ENCODE results near the gene CHST2. TPM values are rescaled to one million over a fixed set of nuclear protein-coding genes. Genes with fewer than 3 reads are reported as not detected.

Gene CHST2
- total RNA-seq, 4 donors from 2014 or later = 2.8 to 20.6 (median 7.9) TPM

GRCh38 chr3:143166376-143166775 is 46.8 kb downstream of the CHST2 start:
- no peak for TF ChIP-seq CTCF (IDR thresholded peaks at IDR 0.05)
- TF ChIP-seq POLR2A (IDR thresholded peaks at IDR 0.05) = no peak

GRCh38 chr3:143167969-143168854 is 48.6 kb downstream of the CHST2 start:
- no peak for DNase-seq
- Histone ChIP-seq H3K36me3 (no peaks in the 10 kb centered on the region), H3K9me3 (peaks cover 0 to 2% (median 0%) of the 10 kb centered on the region in 4 donors), H3K4me1 (peaks cover 0 to 7% (median 4%) of the 10 kb centered on the region in 4 donors), H3K27me3 (no peaks in the 10 kb centered on the region), H3K27ac (no peak overlapping the region), H3K4me3 (no peak overlapping the region)
- no peak for TF ChIP-seq POLR2A (IDR thresholded peaks at IDR 0.05)
- TF ChIP-seq CTCF (IDR thresholded peaks at IDR 0.05) = no peak

More at GRCh38 chr3:143166376-143166775, 46.8 kb downstream of the CHST2 start:
- DNase-seq = no peak
- Histone ChIP-seq H3K4me3 (no peak overlapping the region), H3K4me1 (peaks cover 0 to 7% (median 2%) of the 10 kb centered on the region in 4 donors), H3K36me3 (no peaks in the 10 kb centered on the region), H3K27me3 (no peaks in the 10 kb centered on the region), H3K27ac (no peak overlapping the region), H3K9me3 (no peaks in the 10 kb centered on the region)

GRCh38 chr3:143168855-143169192 is 49.3 kb downstream of the CHST2 start:
- peaks cover 0 to 3% (median 0%) of the 10 kb centered on the region in 4 donors for H3K9me3 ChIP-seq
- no peak for DNase-seq
- H3K27me3 ChIP-seq = no peaks in the 10 kb centered on the region
- peak overlapping the region in 1 of 4 donors; percentile 60 for H3K27ac ChIP-seq
- no peaks in the 10 kb centered on the region for H3K36me3 ChIP-seq
- peaks cover 0 to 7% (median 4%) of the 10 kb centered on the region in 4 donors for H3K4me1 ChIP-seq
- TF ChIP-seq CTCF (IDR thresholded peaks at IDR 0.05) = no peak
- TF ChIP-seq POLR2A (IDR thresholded peaks at IDR 0.05) = no peak
- no peak overlapping the region for H3K4me3 ChIP-seq

- DNase-seq = no peak
- no peaks in the 10 kb centered on the region for H3K36me3 ChIP-seq
- H3K4me1 ChIP-seq = peaks cover 0 to 7% (median 4%) of the 10 kb centered on the region in 4 donors
- no peaks in the 10 kb centered on the region for H3K27me3 ChIP-seq
- H3K4me3 ChIP-seq = no peak overlapping the region
- peak overlapping the region; percentile 49 to 70 (median 58) for H3K27ac ChIP-seq
- H3K9me3 ChIP-seq = peaks cover 0 to 3% (median 0%) of the 10 kb centered on the region in 4 donors
- no peak for TF ChIP-seq CTCF (IDR thresholded peaks at IDR 0.05)
- no peak for TF ChIP-seq POLR2A (IDR thresholded peaks at IDR 0.05)
These were observed 50.5 kb downstream of the CHST2 start for GRCh38 chr3:143170074-143170473.

GRCh38 chr3:143170676-143171075 is 51.1 kb downstream of the CHST2 start:
- Histone ChIP-seq H3K27me3 (no peaks in the 10 kb centered on the region), H3K27ac (peak overlapping the region; percentile 49 to 70 (median 58)), H3K4me1 (peaks cover 0 to 7% (median 4%) of the 10 kb centered on the region in 4 donors), H3K9me3 (peaks cover 0 to 3% (median 0%) of the 10 kb centered on the region in 4 donors), H3K4me3 (no peak overlapping the region), H3K36me3 (no peaks in the 10 kb centered on the region)
- TF ChIP-seq POLR2A (IDR thresholded peaks at IDR 0.05) = no peak
- no peak for TF ChIP-seq CTCF (IDR thresholded peaks at IDR 0.05)
- DNase-seq = no peak
